ENCODE data around the gene CHKA. TPM values are rescaled to one million over a fixed set of nuclear protein-coding genes. Genes with fewer than 3 reads are reported as not detected.

Gene CHKA
- total RNA-seq, 1 experiment from 2014 or later = 63.0 TPM

- Histone ChIP-seq H4K20me1 (ENCODE audit: control insufficient read depth, insufficient read depth, insufficient read length) (no peaks in the 10 kb centered on the region), H3K18ac (ENCODE audit: insufficient read length, low read depth, low read length) (no peak overlapping the region), H3K14ac (ENCODE audit: insufficient read depth, low read length) (no peak overlapping the region), H3K79me1 (ENCODE audit: insufficient read depth, low read depth, low read length, poor library complexity, severe bottlenecking) (no peaks in the 10 kb centered on the region), H2AK5ac (ENCODE audit: insufficient read length, low read length) (no peak overlapping the region), H4K8ac (replicated peaks; ENCODE audit: insufficient read length, low read depth, low read length) (no peak overlapping the region), H3K27me3 (ENCODE audit: insufficient read depth, low read length) (no peaks in the 10 kb centered on the region), H3K4me1 (ENCODE audit: insufficient read depth, low read length) (no peaks in the 10 kb centered on the region), H2AFZ (ENCODE audit: low read length) (no peak overlapping the region), H2BK5ac (ENCODE audit: insufficient read length, low read length) (no peak overlapping the region), H3K79me2 (ENCODE audit: insufficient read depth, low read length) (no peaks in the 10 kb centered on the region), H3K23me2 (ENCODE audit: insufficient read length, low read depth, low read length, poor library complexity, severe bottlenecking) (no peaks in the 10 kb centered on the region), H3K4ac (ENCODE audit: low read depth, low read length) (no peak overlapping the region), H3K27ac (ENCODE audit: insufficient read length, low read depth, low read length) (no peak overlapping the region), H3T11ph (ENCODE audit: low read length) (no peak overlapping the region), H2BK20ac (ENCODE audit: low read depth, low read length, poor library complexity, severe bottlenecking) (no peak overlapping the region), H3K9ac (ENCODE audit: extremely low read depth, insufficient read length, low read length) (no peak overlapping the region), H4K5ac (ENCODE audit: insufficient read length, low read depth, low read length) (no peak overlapping the region), H2BK12ac (ENCODE audit: insufficient read length, low read depth, low read length) (no peak overlapping the region), H2BK120ac (ENCODE audit: low read depth, low read length, poor library complexity, severe bottlenecking) (no peak overlapping the region), H2BK15ac (ENCODE audit: low read depth, low read length) (no peak overlapping the region), H3K4me2 (ENCODE audit: insufficient read depth, insufficient read length, low read length) (no peak overlapping the region), H3K56ac (ENCODE audit: insufficient read length, low read depth, low read length) (no peak overlapping the region), H3K23ac (ENCODE audit: insufficient read length, low read depth, low read length) (no peak overlapping the region), H4K91ac (ENCODE audit: insufficient read length, low read depth, low read length) (no peak overlapping the region), H3K9me3 (ENCODE audit: control insufficient read depth, low read depth, low read length) (no peaks in the 10 kb centered on the region)
- TF ChIP-seq CTCF (conservative IDR thresholded peaks at IDR 0.05) = no peak
- no peaks in the 10 kb centered on the region for H3K27me3 Mint-ChIP-seq (ENCODE audit: low read depth)
- peaks cover 5 to 17% (median 10%) of the 10 kb centered on the region in 3 experiments; a peak in 6 of 7 replicates for H3K36me3 Mint-ChIP-seq (ENCODE audit: insufficient read depth in 1 of 3, low read depth in 3 of 3)
- no peak for DNase-seq
- H3K4me3 Mint-ChIP-seq = no peak overlapping the region
- no peaks in the 10 kb centered on the region for H3K9me3 Mint-ChIP-seq
- WGBS (ENCODE audit: extremely low coverage, insufficient read length, low lambda C conversion rate) = no CpG with 5 or more reads among the region's 9 CpGs
- peaks cover 9 to 10% of the 10 kb centered on the region in 2 experiments; a peak in 3 of 4 replicates for H3K4me1 Mint-ChIP-seq
- no peak overlapping the region; a peak in 1 of 7 replicates for H3K27ac Mint-ChIP-seq
Measured at GRCh38 chr11:68159161-68159560, 38.0 kb upstream of the CHKA start.

Data from H9 (cell line).